Measurements from ENCODE around the gene SLC7A5.
A peak's percentile ranks its signal among the peaks of the same experiment; 100 is the strongest.

The SLC7A5 gene

GRCh38 chr16:87782033-87782432 is 87.3 kb downstream of the SLC7A5 start:
- H3K27me3 Mint-ChIP-seq: no peaks in the 10 kb centered on the region
- H3K4me1 Mint-ChIP-seq (ENCODE audit: low read depth): peaks cover 46% of the 10 kb centered on the region
- no peaks in the 10 kb centered on the region for H3K9me3 Mint-ChIP-seq
- no peak overlapping the region for H3K27ac Mint-ChIP-seq
- H3K4me3 Mint-ChIP-seq: no peak overlapping the region
- H3K36me3 Mint-ChIP-seq (ENCODE audit: low read depth): peaks cover 1% of the 10 kb centered on the region
- no peak for DNase-seq

GRCh38 chr16:87780385-87780989 is 88.8 kb downstream of the SLC7A5 start:
- peak overlapping the region; percentile 99 for H3K27ac Mint-ChIP-seq
- peaks cover 1% of the 10 kb centered on the region for H3K36me3 Mint-ChIP-seq (ENCODE audit: low read depth)
- peaks cover 51% of the 10 kb centered on the region for H3K4me1 Mint-ChIP-seq (ENCODE audit: low read depth)
- H3K4me3 Mint-ChIP-seq: peak overlapping the region; percentile 63
- H3K9me3 Mint-ChIP-seq: no peaks in the 10 kb centered on the region
- no peaks in the 10 kb centered on the region for H3K27me3 Mint-ChIP-seq
- peak; percentile 64 for DNase-seq
